ENCODE results near the gene CENPX. TPM values are rescaled to one million over a fixed set of nuclear protein-coding genes. Genes with fewer than 3 reads are reported as not detected.

Gene CENPX
- total and polyA plus RNA-seq, 2 donors (not counting 3 experiments of a cell fraction or from before 2014, with no cell fraction given): 56.2 to 67.2 TPM

DNA sequence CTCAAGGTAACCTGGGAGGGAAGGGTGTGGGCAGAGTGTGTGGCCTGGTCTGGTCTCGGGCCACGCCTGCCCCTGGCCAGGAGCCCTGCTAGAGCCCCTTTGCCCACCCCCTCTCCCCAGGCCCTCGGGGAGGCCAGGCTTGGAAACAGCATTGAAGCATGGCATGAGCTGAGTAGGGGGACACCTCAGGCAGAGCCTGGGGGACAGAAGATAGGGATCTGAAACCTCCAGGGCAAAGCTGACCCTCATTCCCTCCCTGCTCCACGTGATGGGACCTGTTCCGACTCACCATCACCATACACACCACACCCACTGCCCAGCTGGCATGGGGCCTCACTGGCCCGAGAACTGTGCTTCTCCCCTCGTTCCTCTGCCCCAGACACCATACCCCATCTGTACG, 26.4 kb upstream of the CENPX start:
- Histone ChIP-seq H3K79me2 (ENCODE audit: control insufficient read depth, insufficient read depth, low read length) (peaks cover 11% of the 10 kb centered on the region), H2AFZ (ENCODE audit: low read depth, low read length) (no peak overlapping the region), H3K4me2 (ENCODE audit: insufficient read depth, low read length) (no peak overlapping the region), H3K4me1 (ENCODE audit: control insufficient read depth, extremely low read depth, insufficient read depth, low read length) (peaks cover 11% of the 10 kb centered on the region), H4K20me1 (replicated peaks; ENCODE audit: control insufficient read depth, extremely low read depth, insufficient read depth, low read length) (no peaks in the 10 kb centered on the region), H3K27ac (ENCODE audit: insufficient read depth, low read depth, low read length) (no peak overlapping the region), H3K36me3 (ENCODE audit: control insufficient read depth in 2 of 2, extremely low read depth in 1 of 2, insufficient read depth in 2 of 2, low read length in 2 of 2) (peaks cover 0 to 14% of the 10 kb centered on the region in 2 experiments), H3K27me3 (ENCODE audit: control insufficient read depth in 2 of 2, insufficient read depth in 2 of 2, low read length in 2 of 2) (no peaks in the 10 kb centered on the region), H3K4me3 (replicated peaks in 1 of 3; ENCODE audit: insufficient read depth in 1 of 3, low read depth in 1 of 3, low read length in 3 of 3) (no peak overlapping the region), H3K9me3 (replicated peaks; ENCODE audit: control insufficient read depth, insufficient read depth, low read length) (no peaks in the 10 kb centered on the region), H3K9ac (replicated peaks; ENCODE audit: extremely low read depth, insufficient read depth, low read length) (no peak overlapping the region), H3K9me1 (replicated peaks; ENCODE audit: control insufficient read depth, extremely low read depth, insufficient read depth, low read length) (no peaks in the 10 kb centered on the region)
- intact Hi-C loops (cut with micrococcal nuclease) (no loop called here), dilution Hi-C loops (cut with MboI; ENCODE audit: extremely low pct_ligation_motif_present, low sequenced_read_pairs) (no loop called here)
- no peak for DNase-seq (ENCODE audit: low read depth, low spot score)
- no TSS peak for BruUV-seq (replicated peaks)
- no peak for TF ChIP-seq GATA2 (IDR thresholded peaks at IDR 0.05; ENCODE audit: insufficient read depth, insufficient read length, low read depth, low read length)
- no peak for TF ChIP-seq FOS (IDR thresholded peaks at IDR 0.05; ENCODE audit: borderline replicate concordance, insufficient read depth, low read length)
- TF ChIP-seq POLR2AphosphoS5 (IDR thresholded peaks at IDR 0.05; ENCODE audit: insufficient read depth, low read depth, low read length): no peak
- no peak for TF ChIP-seq JUN (IDR thresholded peaks at IDR 0.05; ENCODE audit: borderline replicate concordance, insufficient read depth, insufficient read length, low read depth)
- TF ChIP-seq MYC (IDR thresholded peaks at IDR 0.05; ENCODE audit: low read depth, low read length): no peak
- TF ChIP-seq, protein P1, sequence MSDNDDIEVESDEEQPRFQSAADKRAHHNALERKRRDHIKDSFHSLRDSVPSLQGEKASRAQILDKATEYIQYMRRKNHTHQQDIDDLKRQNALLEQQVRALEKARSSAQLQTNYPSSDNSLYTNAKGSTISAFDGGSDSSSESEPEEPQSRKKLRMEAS (IDR thresholded peaks at IDR 0.05; ENCODE audit: insufficient read depth, insufficient read length): no peak
- TF ChIP-seq EZH2 (IDR thresholded peaks at IDR 0.05; ENCODE audit: borderline replicate concordance, low read depth, low read length, severe bottlenecking): no peak
- TF ChIP-seq, protein P2, sequence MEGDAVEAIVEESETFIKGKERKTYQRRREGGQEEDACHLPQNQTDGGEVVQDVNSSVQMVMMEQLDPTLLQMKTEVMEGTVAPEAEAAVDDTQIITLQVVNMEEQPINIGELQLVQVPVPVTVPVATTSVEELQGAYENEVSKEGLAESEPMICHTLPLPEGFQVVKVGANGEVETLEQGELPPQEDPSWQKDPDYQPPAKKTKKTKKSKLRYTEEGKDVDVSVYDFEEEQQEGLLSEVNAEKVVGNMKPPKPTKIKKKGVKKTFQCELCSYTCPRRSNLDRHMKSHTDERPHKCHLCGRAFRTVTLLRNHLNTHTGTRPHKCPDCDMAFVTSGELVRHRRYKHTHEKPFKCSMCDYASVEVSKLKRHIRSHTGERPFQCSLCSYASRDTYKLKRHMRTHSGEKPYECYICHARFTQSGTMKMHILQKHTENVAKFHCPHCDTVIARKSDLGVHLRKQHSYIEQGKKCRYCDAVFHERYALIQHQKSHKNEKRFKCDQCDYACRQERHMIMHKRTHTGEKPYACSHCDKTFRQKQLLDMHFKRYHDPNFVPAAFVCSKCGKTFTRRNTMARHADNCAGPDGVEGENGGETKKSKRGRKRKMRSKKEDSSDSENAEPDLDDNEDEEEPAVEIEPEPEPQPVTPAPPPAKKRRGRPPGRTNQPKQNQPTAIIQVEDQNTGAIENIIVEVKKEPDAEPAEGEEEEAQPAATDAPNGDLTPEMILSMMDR (IDR thresholded peaks at IDR 0.05; ENCODE audit: extremely low read depth in 1 of 2, insufficient read depth in 1 of 2, low read depth in 1 of 2, low read length in 2 of 2): no peak
- no peak for TF ChIP-seq POLR2A (IDR thresholded peaks at IDR 0.05; ENCODE audit: low read depth, low read length)
- POLR2A ChIA-PET: no interaction called here
- CTCF ChIA-PET: interaction anchor here (1.0 to 3.8 kb wide), 2 partner anchors 11 to 18 kb away, joined by 4 to 18 read pairs; partner anchors contain the start of genes DCXR and RAC3
- no peak for FAIRE-seq
